ENCODE measurements around the gene GTF2B.
"Not testable (repeated sequence)": the region's sequence is repeated elsewhere in the genome, so short reads cannot be mapped to it uniquely, and the experiment has no call there.

GTF2B gene, protein sequence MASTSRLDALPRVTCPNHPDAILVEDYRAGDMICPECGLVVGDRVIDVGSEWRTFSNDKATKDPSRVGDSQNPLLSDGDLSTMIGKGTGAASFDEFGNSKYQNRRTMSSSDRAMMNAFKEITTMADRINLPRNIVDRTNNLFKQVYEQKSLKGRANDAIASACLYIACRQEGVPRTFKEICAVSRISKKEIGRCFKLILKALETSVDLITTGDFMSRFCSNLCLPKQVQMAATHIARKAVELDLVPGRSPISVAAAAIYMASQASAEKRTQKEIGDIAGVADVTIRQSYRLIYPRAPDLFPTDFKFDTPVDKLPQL

GRCh38 chr1:88891318-88891950 lies at the start of gene GTF2B:
GTF2B (minus strand) TSS chr1:88891567; CDS start chr1:88891499, 68 bp downstream.
- peak; percentile 64 for DNase-seq (ENCODE audit: extremely low spot score, insufficient read length, low read depth)
- peak; percentile 98 for FAIRE-seq

DNA sequence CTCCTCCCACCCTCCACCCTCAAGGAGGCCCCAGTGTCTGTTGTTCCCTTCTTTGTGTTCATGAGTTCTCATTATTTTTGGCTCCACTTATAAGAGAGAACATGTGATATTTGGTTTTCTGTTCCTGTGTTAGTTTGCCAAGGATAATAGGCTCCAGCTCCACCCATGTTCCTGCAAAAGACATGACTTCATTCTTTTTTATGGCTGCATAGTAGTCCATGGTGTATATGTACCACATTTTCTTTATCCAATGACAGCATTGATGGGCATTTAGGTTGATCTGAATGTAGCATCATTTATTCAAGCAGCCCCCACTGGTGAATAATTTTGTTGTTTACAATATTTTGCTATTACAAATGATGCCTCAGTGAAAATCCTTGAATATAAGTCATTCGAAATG lies 47.2 kb upstream of the GTF2B start:
- DNase-seq (ENCODE audit: extremely low spot score, insufficient read length, low read depth); FAIRE-seq: not testable (repeated sequence)

DNA sequence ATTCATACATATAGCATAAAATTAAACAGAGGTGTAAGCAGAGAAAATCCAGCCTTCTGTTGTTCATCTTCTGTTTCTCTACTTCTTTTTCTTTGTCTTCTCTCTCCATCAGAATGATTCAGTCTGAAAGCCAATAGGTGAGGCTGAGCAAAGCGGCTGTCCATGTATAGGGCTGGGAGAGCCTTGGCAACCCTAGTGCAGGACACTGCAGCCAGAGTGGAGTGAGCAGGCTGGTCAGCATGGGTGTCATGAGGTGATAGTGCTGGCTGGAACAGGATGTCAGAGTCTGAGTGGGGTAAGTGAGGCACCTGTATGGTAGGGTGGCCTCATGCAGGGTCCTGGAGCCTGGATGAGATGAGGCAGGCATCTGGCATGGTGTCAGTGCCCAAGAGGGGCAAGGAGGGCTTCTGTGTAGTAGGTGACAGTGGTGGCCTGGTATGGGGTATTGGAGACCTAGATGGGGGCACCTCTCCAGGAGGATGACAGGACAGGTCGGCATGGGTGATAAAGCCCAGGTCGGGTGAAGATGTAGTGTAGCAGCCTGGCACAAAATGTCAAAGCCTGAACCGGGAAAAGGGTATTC lies 45.5 kb upstream of the GTF2B start:
- FAIRE-seq (no peak), DNase-seq (ENCODE audit: extremely low spot score, insufficient read length, low read depth) (no peak)

- DNase-seq (ENCODE audit: extremely low spot score, insufficient read length, low read depth) (no peak), FAIRE-seq (no peak)
These were observed 44.8 kb upstream of the GTF2B start for GRCh38 chr1:88936223-88936523.

DNA sequence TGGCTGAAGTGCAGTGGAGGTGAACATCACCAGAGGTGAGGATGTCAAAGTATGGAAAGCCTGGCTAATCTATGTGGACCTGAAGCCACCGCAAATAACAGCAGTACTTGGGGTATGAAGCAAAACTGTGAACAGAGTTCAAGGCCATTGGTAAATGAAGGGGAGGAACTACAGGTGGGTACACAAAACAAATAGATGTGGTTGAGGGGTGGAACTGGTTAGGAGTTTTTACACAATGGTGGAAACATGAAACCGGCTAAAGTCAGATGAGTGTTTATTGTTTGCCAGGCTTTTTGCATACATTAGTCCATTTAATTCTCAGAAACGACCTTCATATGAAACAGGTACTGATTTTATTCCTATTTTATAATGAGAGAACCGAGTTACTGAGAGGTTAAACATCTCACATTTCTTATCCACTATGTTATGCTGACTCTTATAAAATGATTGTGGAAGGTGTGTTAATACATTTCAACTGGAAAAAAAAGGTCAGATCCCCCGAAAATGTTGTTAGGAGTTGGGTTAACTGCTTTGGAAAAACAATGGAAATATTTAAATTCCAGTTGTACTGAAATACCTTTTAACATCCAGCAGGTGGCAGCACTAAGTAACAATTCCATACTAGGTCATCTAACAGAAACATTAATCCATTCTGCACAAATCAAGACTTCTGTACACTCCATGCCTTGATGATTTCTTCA lies 44.3 kb upstream of the GTF2B start:
- peak; percentile 70 for FAIRE-seq
- DNase-seq (ENCODE audit: extremely low spot score, insufficient read length, low read depth): peak; percentile 20

DNA sequence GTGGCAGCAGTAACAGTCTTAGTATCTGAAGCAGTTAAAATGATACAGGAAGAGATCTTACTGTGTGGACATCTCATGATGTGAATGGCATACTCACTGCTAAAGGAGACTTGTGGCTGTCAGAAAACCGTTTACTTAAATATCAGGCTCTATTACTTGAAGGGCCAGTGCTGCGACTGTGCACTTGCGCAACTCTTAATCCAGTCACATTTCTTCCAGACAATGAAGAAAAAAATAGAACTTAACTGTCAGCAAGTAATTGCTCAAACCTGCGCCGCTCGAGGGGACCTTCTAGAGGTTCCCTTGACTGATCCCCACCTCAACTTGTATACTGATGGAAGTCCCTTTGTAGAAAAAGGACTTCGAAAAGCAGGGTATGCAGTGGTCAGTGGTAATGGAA lies 38.8 kb upstream of the GTF2B start:
- DNase-seq (ENCODE audit: extremely low spot score, insufficient read length, low read depth); FAIRE-seq: not testable (repeated sequence)

GRCh38 chr1:88923224-88923623 lies 31.9 kb upstream of the GTF2B start:
- no peak for DNase-seq (ENCODE audit: extremely low spot score, insufficient read length, low read depth)
- FAIRE-seq: no peak

DNA sequence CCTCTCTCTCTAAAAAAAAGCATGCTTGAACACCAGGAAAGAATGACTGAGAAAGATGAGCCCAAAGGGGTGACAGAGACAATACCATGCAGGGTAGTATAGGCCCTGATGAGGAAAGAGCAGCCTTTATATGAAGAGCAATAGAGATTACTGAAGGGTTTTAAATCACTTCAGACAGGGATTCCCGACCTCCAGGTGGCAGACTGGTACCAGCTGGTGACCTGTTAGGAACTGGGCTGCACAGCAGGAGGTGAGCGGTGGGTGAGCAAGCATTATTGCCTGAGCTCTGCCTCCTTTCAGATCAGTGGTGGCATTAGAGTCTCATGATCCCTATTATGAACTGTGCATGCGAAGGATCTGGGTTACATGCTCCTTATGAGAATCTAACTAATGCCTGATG lies 30.8 kb upstream of the GTF2B start:
- DNase-seq (ENCODE audit: extremely low spot score, insufficient read length, low read depth): no peak
- FAIRE-seq: no peak

DNA sequence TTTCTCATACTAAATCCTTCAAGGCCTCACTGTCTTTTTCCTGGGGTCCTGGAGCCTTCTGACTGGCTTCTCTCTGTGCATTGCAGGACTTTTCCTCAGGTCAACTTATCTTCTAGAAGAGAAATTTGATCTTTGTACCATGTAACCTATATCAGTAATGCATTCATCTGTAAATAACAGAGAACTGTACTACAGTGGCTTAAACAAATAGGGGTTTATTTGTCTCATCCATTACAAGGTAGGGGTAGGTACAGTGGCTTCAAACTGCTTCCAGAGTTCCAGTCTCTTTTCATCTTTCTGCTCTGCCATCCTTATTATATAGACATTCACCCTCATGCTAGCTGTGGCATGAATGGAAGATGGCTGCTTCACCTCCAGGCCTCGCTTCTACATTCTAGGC lies 29.5 kb upstream of the GTF2B start:
- FAIRE-seq: no peak

DNA sequence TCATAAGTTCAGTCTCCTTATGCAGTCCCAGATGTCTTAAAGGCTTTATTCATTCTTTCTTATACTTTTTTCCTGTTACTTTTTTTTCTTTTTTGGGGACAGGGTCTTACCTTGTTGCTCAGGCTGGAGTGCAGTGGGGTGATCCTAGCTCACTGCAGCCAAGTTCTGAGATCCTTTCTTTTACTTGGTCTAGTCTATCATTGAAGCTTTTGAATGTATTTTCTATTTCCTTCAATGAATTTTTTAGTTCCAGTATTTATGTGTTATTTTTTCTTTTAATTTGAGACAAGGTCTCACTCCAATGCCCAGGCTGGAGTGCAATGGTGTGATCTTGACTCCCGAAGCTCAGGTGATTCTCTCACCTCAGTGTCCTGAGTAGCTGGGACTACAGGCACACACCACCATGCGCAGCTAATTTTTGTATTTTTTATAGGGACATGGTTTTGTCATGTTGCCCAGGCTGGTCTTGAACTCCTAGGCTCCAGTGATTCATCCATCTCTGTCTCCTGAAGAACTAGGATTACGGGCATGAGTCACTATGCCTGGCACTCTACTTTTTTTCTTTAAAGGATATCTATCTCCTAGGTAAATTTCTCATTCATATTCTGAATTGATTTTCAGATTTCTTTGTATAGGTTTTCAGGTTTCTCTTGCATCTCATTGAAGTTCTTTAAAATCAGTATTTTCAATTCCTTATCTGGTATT lies 26.1 kb upstream of the GTF2B start:
- no peak for FAIRE-seq
- no peak for DNase-seq (ENCODE audit: extremely low spot score, insufficient read length, low read depth)

More for the DNA sequence above, 29.5 kb upstream of the GTF2B start:
- no peak for DNase-seq (ENCODE audit: extremely low spot score, insufficient read length, low read depth)

- DNase-seq (ENCODE audit: extremely low spot score, insufficient read length, low read depth): no peak
- no peak for FAIRE-seq
These were observed 25.5 kb upstream of the GTF2B start for GRCh38 chr1:88916883-88917282.

GRCh38 chr1:88911800-88912199 lies 20.4 kb upstream of the GTF2B start:
- FAIRE-seq; DNase-seq (ENCODE audit: extremely low spot score, insufficient read length, low read depth): not testable (repeated sequence)

DNA sequence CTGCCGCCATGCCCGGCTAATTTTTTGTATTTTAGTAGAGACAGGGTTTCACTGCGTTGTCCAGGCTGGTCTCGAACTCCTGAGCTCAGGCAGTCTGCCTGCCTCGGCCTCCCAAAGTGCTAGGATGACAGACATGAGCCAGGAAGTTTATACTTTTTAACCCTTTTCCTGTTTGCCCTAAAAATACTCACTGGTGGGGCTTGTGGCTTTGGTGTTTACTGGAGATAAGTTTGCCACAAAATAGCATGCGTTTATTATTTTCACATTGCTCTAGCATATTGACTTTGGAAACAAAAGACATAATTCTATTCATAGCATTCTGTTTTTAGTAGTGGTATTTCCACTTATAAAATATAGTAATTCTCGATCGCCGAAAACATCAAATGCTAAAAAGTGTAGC lies 19.8 kb upstream of the GTF2B start:
- FAIRE-seq: no peak
- no peak for DNase-seq (ENCODE audit: extremely low spot score, insufficient read length, low read depth)

DNA sequence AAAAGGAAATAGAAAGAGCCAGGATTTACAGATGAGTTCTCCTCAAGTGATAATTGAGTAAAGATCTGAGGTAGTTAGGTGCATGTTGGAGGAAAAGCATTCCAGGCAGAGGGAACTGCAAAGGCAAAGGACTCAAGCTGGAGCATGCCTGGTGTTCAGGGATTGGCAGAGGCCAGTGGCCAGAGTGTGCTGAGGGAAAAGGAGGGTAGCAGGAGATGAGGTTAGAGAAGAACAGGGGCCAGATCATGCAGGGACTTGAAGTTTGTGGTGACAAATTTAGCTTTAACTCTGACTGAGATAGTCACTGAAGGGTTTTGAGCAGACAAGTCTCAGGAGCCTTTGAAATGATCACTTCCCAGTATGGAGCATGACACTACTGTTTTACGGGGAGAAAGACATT lies 19.0 kb upstream of the GTF2B start:
- FAIRE-seq: no peak
- DNase-seq (ENCODE audit: extremely low spot score, insufficient read length, low read depth): no peak

DNA sequence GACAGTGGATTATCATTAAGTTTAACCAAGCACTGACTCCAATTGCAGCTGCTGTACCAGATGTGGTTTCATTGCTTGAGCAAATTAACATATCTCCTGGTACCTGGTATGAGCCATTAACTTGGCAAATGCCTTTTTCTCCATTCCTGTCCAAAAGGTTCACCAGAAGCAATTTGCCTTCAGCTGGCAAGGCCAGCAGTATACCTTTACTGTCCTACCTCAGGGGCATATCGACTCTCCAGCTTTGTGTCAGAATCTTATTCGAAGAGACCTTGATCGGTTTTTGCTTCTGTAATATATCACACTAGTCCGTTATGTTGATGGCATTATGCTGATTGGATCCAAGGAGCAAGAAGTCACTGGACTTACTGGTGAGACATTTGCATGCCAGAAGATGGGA lies 9.5 kb upstream of the GTF2B start:
- DNase-seq (ENCODE audit: extremely low spot score, insufficient read length, low read depth): no peak
- FAIRE-seq: no peak

- DNase-seq (ENCODE audit: extremely low spot score, insufficient read length, low read depth) (no peak), FAIRE-seq (no peak)
These were observed 5.8 kb upstream of the GTF2B start for GRCh38 chr1:88897070-88897730.

DNA sequence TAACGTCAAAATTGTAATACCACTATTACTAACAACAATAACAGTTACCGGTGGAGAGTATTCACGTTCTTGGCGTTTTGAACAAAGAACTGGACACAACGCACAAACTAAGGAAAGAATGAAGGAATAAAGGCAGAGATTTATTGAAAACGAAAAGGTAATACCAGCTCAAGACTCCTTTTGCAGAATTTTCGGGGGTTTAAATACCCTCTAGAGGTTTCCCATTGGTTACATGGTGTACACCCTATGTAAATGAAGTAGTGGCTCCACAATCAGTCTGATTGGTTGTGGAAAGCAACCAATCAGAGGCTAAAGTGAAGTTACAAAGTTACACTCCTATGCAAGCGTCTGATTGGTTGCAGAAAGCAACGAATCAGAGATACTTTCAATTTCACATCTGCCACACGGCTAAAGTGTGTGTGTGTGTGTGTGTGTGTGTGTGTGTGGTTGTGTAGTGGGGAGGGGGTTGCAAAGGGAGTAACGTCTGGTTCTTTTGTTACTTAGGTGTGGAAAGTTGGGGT lies 1.1 kb upstream of the GTF2B start:
- DNase-seq (ENCODE audit: extremely low spot score, insufficient read length, low read depth): no peak
- FAIRE-seq: peak; percentile 48

DNA sequence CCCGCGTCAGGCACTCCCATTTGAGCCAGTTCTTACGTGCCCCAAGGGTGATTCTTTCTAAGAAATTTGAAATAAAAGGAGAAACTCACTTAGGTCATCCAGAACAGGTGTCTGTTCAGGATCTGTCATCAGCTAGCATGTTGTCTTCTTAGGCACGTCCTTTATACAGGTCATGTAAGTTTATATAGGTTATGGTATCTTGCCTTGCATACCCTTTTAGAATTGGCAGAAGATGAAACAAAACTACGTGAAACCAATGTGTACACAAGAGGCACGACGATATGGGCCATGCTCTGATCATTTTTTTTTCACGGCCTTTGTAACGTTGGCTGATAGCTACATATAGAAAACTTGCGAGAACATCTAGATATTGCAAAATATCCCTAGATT lies 579 bp upstream of the GTF2B start:
- FAIRE-seq: no peak
- no peak for DNase-seq (ENCODE audit: extremely low spot score, insufficient read length, low read depth)

GRCh38 chr1:88890791-88891317 lies 513 bp downstream of the GTF2B start:
- FAIRE-seq (peak; percentile 21), DNase-seq (ENCODE audit: extremely low spot score, insufficient read length, low read depth) (no peak)
